Keratinocyte (primary cell): Measurements from ENCODE around the gene RFC4. TPM values are rescaled to one million over a fixed set of nuclear protein-coding genes. Genes with fewer than 3 reads are reported as not detected.

ENCODE experiments used
- DNase-seq: peaks from one replicate; pipeline ENCODE4 v3.0.0-alpha.2; 2011; ENCODE audit warnings: low read depth, missing footprints, low spot score
- FAIRE-seq: peaks from 2 replicates; lab custom pipeline; 2011; peaks lifted over from hg19 to GRCh38; lab: Jason Lieb, UNC
- H2AFZ ChIP-seq: 2 replicates; pipeline ENCODE4 v1.6.0; 2012; ENCODE audit warnings: low read length, control low read depth, inconsistent platforms; ENCODE audit not compliant: control insufficient read depth
- H3K27ac ChIP-seq: 2 replicates; pipeline ENCODE4 v1.5.1; 2011; ENCODE audit warnings: low read length; ENCODE audit not compliant: control insufficient read depth, insufficient read depth
- H3K27me3 ChIP-seq: 3 replicates; pipeline ENCODE4 v1.6.0; 2011; ENCODE audit warnings: low read length; ENCODE audit not compliant: control insufficient read depth, insufficient read depth; ENCODE audit errors: extremely low read depth
- H3K36me3 ChIP-seq, 2 experiments: 2 replicates in 1 of 2; 3 replicates in 1 of 2; pipeline ENCODE4 v1.5.1; 2011; ENCODE audit warnings: low read length in 2 of 2, mild to moderate bottlenecking in 1 of 2; ENCODE audit not compliant: control insufficient read depth in 2 of 2, insufficient read depth in 2 of 2; ENCODE audit errors: extremely low read depth in 1 of 2
- H3K4me1 ChIP-seq: 3 replicates; pipeline ENCODE4 v1.5.1; 2011; ENCODE audit warnings: low read length; ENCODE audit not compliant: control insufficient read depth, insufficient read depth; ENCODE audit errors: extremely low read depth
- H3K4me2 ChIP-seq: 3 replicates; pipeline ENCODE4 v1.6.0; 2011; ENCODE audit warnings: low read depth, low read length; ENCODE audit not compliant: control insufficient read depth, insufficient read depth; ENCODE audit errors: extremely low read depth
- H3K4me3 ChIP-seq, 3 experiments: fragments of 200-600 bp in 1 of 3; sonication (generic) in 1 of 3; 2 replicates in 2 of 3; 3 replicates in 1 of 3; pipeline ENCODE4 v1.5.1; 2011 to 2016; ENCODE audit warnings: low read length in 3 of 3, mild to moderate bottlenecking in 3 of 3, control low read depth in 2 of 3, inconsistent platforms in 1 of 3, low read depth in 1 of 3, mixed read lengths in 1 of 3, mixed run types in 1 of 3, moderate library complexity in 1 of 3; ENCODE audit not compliant: control insufficient read depth in 2 of 3, insufficient read depth in 2 of 3; ENCODE audit errors: extremely low read depth in 1 of 3
- H3K79me2 ChIP-seq: 2 replicates; pipeline ENCODE4 v1.6.0; 2012; ENCODE audit warnings: low read length; ENCODE audit not compliant: control insufficient read depth, insufficient read depth
- H3K9ac ChIP-seq: 3 replicates; pipeline ENCODE4 v1.6.0; 2011; ENCODE audit warnings: low read length; ENCODE audit not compliant: control insufficient read depth, insufficient read depth; ENCODE audit errors: extremely low read depth
- H3K9me1 ChIP-seq: 3 replicates; pipeline ENCODE4 v1.6.0; 2011; ENCODE audit warnings: low read length; ENCODE audit not compliant: control insufficient read depth, insufficient read depth; ENCODE audit errors: extremely low read depth
- H3K9me3 ChIP-seq: 2 replicates; pipeline ENCODE4 v1.5.1; 2012; ENCODE audit warnings: low read depth, low read length; ENCODE audit not compliant: control insufficient read depth
- H4K20me1 ChIP-seq: 3 replicates; pipeline ENCODE4 v1.6.0; 2011; ENCODE audit warnings: low read length; ENCODE audit not compliant: control insufficient read depth, insufficient read depth; ENCODE audit errors: extremely low read depth
- CTCF ChIP-seq, 3 experiments: IDR thresholded peaks in 1 of 3; conservative IDR thresholded peaks in 1 of 3; optimal IDR thresholded peaks in 1 of 3; 2 replicates in 2 of 3; 3 replicates in 1 of 3; pipeline versions ENCODE3 to v1.5.1; 2011; ENCODE audit warnings: low read length in 3 of 3, mild to moderate bottlenecking in 3 of 3, moderate library complexity in 2 of 3, control low read depth in 1 of 3, inconsistent platforms in 1 of 3; ENCODE audit not compliant: insufficient read depth in 2 of 3; ENCODE audit errors: extremely low read depth in 1 of 3
- EZH2 ChIP-seq: IDR thresholded peaks from one replicate; pipeline ENCODE4 v1.6.1; 2012; ENCODE audit warnings: inconsistent platforms, mild to moderate bottlenecking, low read length, moderate library complexity
- dilution Hi-C: fragments of 300-500 bp; cut with MboI; formaldehyde crosslinking; loops from one replicate; pipeline ENCODE4 v1.7.0; 2020; ENCODE audit warnings: low sequenced_read_pairs; ENCODE audit not compliant: extremely low pct_ligation_motif_present
- polyA plus RNA-seq, 5 experiments: library from polyadenylated mRNA; depleted of rRNA in 3 of 5; stranded (reverse) in 3 of 5; stranded (forward) in 1 of 5; unstranded in 1 of 5; fragments of >200 nt; gene quantifications; 1 replicate in 1 of 5; 2 replicates in 3 of 5; 3 replicates in 1 of 5; pipeline versions ENCODE4 v1.2.1 to v1.2.3, GENCODE V29; 2011 to 2012; ENCODE audit warnings: missing spikeins in 2 of 5, low read depth in 1 of 5, low replicate concordance in 1 of 5

RFC4 gene
- polyA plus RNA-seq, 1 donor (not counting 4 experiments of a cell fraction or from before 2014, with no cell fraction given): 22.8 TPM

- no peak overlapping the region for H3K4me3 ChIP-seq
- no peak overlapping the region for H3K4me2 ChIP-seq
- no peak overlapping the region for H3K9ac ChIP-seq
- no peaks in the 10 kb centered on the region for H3K4me1 ChIP-seq
- no peaks in the 10 kb centered on the region for H3K9me3 ChIP-seq
- no peak overlapping the region for H3K27ac ChIP-seq
- no peak for FAIRE-seq
- H3K27me3 ChIP-seq: peaks cover 6% of the 10 kb centered on the region
- no peaks in the 10 kb centered on the region for H4K20me1 ChIP-seq
- H3K36me3 ChIP-seq: no peaks in the 10 kb centered on the region
- dilution Hi-C loops: no loop called here
- no peaks in the 10 kb centered on the region for H3K79me2 ChIP-seq
- TF ChIP-seq CTCF (optimal IDR thresholded peaks at IDR 0.05 in 1 of 3, IDR thresholded peaks at IDR 0.05 in 1 of 3, conservative IDR thresholded peaks at IDR 0.05 in 1 of 3; ENCODE audit: extremely low read depth in 1 of 3, insufficient read depth in 2 of 3, low read length in 3 of 3) (peak in 1 of 3 experiments; percentile 50), EZH2 (no peak)
- H3K9me1 ChIP-seq: no peaks in the 10 kb centered on the region
- no peak for DNase-seq
- no peak overlapping the region for H2AFZ ChIP-seq
These were observed 43.2 kb upstream of the RFC4 start for GRCh38 chr3:186849374-186849975.

GRCh38 chr3:186847437-186847836, 41.2 kb upstream of the RFC4 start:
- FAIRE-seq: no peak
- Histone ChIP-seq H2AFZ (no peak overlapping the region), H3K4me3 (no peak overlapping the region), H3K27me3 (peaks cover 6% of the 10 kb centered on the region), H3K9me3 (no peaks in the 10 kb centered on the region), H3K36me3 (no peaks in the 10 kb centered on the region), H3K9ac (no peak overlapping the region), H3K4me1 (no peaks in the 10 kb centered on the region), H3K79me2 (no peaks in the 10 kb centered on the region), H3K4me2 (no peak overlapping the region), H3K27ac (no peak overlapping the region), H3K9me1 (no peaks in the 10 kb centered on the region), H4K20me1 (no peaks in the 10 kb centered on the region)
- DNase-seq: no peak
- dilution Hi-C loops: no loop called here
- TF ChIP-seq CTCF (optimal IDR thresholded peaks at IDR 0.05 in 1 of 3, IDR thresholded peaks at IDR 0.05 in 1 of 3, conservative IDR thresholded peaks at IDR 0.05 in 1 of 3; ENCODE audit: extremely low read depth in 1 of 3, insufficient read depth in 2 of 3, low read length in 3 of 3): no peak
- TF ChIP-seq EZH2: no peak
